Erythroblast (primary cell): ENCODE measurements around the gene NHEJ1.

Experiments used
- GATA1 ChIP-seq: IDR thresholded peaks from 2 replicates; pipeline ENCODE4 v1.6.1; 2011; ENCODE audit warnings: low read depth, mild to moderate bottlenecking, control low read depth, low read length, moderate library complexity
- POLR2A ChIP-seq: IDR thresholded peaks from 2 replicates; pipeline ENCODE4 v1.6.1; 2011; ENCODE audit warnings: mild to moderate bottlenecking, low read length

GRCh38 chr2:219119422-219120043, 41.1 kb downstream of the NHEJ1 start:
- TF ChIP-seq POLR2A, result no peak
- no peak for TF ChIP-seq GATA1
